Naive B cell (primary cell): Measurements from ENCODE around the gene EIF3A. TPM values are rescaled to one million over a fixed set of nuclear protein-coding genes. Genes with fewer than 3 reads are reported as not detected.

Experiments used
- ATAC-seq, 2 donors: fragments of 150-1000 bp; cut with Tn5 transposase; 2 replicates each; pipeline ENCODE4 v1.10.0; 2021; ENCODE audit warnings: low read depth in 2 of 2, mild to moderate bottlenecking in 2 of 2, moderate library complexity in 2 of 2
- DNase-seq: peaks from one replicate; pipeline ENCODE4 v3.0.0; 2022
- H3K27ac Mint-ChIP-seq, 6 donors: one replicate each; pipeline ENCODE4 v1.8.0; 2020 to 2022; ENCODE audit warnings: mild to moderate bottlenecking in 6 of 6, mixed read lengths in 6 of 6, moderate library complexity in 5 of 6, inconsistent platforms in 2 of 6
- H3K27me3 Mint-ChIP-seq, 3 donors: one replicate each; pipeline ENCODE4 v1.8.0; 2021 to 2022; ENCODE audit warnings: mixed read lengths in 3 of 3, mild to moderate bottlenecking in 1 of 3
- H3K36me3 Mint-ChIP-seq, 2 donors: one replicate each; pipeline ENCODE4 v1.8.0; 2020 to 2022; ENCODE audit warnings: mixed read lengths in 2 of 2, inconsistent platforms in 1 of 2, mild to moderate bottlenecking in 1 of 2
- H3K4me1 Mint-ChIP-seq, 3 donors: one replicate each; pipeline ENCODE4 v1.8.0; 2020 to 2022; ENCODE audit warnings: mixed read lengths in 3 of 3, inconsistent platforms in 1 of 3, mild to moderate bottlenecking in 1 of 3, moderate library complexity in 1 of 3
- H3K4me3 Mint-ChIP-seq, 8 donors: one replicate each; pipeline ENCODE4 v1.8.0; 2020 to 2022; ENCODE audit warnings: mild to moderate bottlenecking in 8 of 8, mixed read lengths in 8 of 8, moderate library complexity in 8 of 8, inconsistent platforms in 2 of 8
- H3K9me3 Mint-ChIP-seq, 7 donors: one replicate each; pipeline ENCODE4 v1.8.0; 2020 to 2022; ENCODE audit warnings: mixed read lengths in 7 of 7, mild to moderate bottlenecking in 5 of 7, inconsistent platforms in 2 of 7, moderate library complexity in 1 of 7
- polyA plus RNA-seq, 6 donors: library from polyadenylated mRNA; unstranded; fragments of 300-500 nt; fragmentation: Illumina TruSeq; gene quantifications; one replicate each; pipeline ENCODE4 v1.2.3, GENCODE V29; 2021; ENCODE audit warnings: low read depth in 6 of 6

EIF3A gene
- polyA plus RNA-seq, 6 donors from 2014 or later: 23.4 to 47.8 (median 32.0) TPM

DNA sequence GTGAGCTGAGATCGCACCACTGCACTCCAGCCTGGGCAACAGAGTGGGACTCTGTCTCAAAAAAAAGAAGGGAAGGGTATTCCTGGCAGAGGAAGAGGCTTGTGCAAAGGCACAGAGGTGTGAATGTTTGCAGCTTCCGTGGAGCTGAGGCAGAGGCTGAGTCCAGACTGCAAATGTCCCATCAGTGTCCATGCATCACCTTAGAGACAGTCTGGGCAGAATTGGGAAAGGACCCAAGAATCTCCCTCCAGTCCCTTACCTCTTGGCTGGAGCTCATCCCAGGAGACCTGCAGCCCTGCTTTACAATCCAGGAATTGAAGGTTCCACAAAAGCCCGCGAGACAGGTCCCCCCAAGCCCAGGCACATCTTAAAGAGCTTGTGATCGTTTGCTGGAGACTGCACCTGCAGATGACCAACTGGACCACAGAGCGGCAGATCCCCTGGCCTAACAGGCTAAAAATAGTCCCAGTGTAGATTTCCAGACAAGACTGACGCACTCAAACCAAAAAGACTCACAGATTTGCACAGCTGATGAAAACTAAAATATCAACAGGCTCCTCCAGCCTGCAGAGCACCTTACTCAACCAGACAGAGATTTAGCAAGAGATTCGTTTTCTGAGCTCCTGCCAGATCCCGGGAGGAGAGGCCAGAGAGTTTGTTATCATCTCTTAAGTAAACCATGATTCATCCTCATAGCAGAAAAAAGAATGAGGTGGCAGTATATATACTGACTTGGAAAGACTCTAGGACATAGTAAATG lies 74.0 kb downstream of the EIF3A start:
- H3K27ac Mint-ChIP-seq: no peak overlapping the region

GRCh38 chr10:119005362-119006043 lies 75.1 kb downstream of the EIF3A start:
- DNase-seq (no peak), ATAC-seq (no peak)
- Mint-ChIP-seq H3K9me3 (peaks cover 0 to 5% (median 3%) of the 10 kb centered on the region in 7 donors), H3K27me3 (peaks cover 24 to 64% (median 57%) of the 10 kb centered on the region in 3 donors), H3K27ac (no peak overlapping the region), H3K4me3 (no peak overlapping the region), H3K4me1 (no peaks in the 10 kb centered on the region), H3K36me3 (peaks cover 0 to 13% of the 10 kb centered on the region in 2 donors)

More for the DNA sequence above, 74.0 kb downstream of the EIF3A start:
- ATAC-seq: no peak
- Mint-ChIP-seq H3K4me1 (no peaks in the 10 kb centered on the region), H3K9me3 (peaks cover 0 to 5% (median 0%) of the 10 kb centered on the region in 7 donors), H3K4me3 (no peak overlapping the region), H3K36me3 (peaks cover 0 to 13% of the 10 kb centered on the region in 2 donors), H3K27me3 (peaks cover 29 to 61% (median 54%) of the 10 kb centered on the region in 3 donors)
- DNase-seq: no peak

- peaks cover 0 to 8% of the 10 kb centered on the region in 2 donors for H3K36me3 Mint-ChIP-seq
- H3K4me1 Mint-ChIP-seq: no peaks in the 10 kb centered on the region
- no peak for DNase-seq
- H3K9me3 Mint-ChIP-seq: peaks cover 0 to 5% (median 2%) of the 10 kb centered on the region in 7 donors
- H3K27me3 Mint-ChIP-seq: peaks cover 23 to 64% (median 61%) of the 10 kb centered on the region in 3 donors
- ATAC-seq: no peak
- H3K4me3 Mint-ChIP-seq: no peak overlapping the region
- H3K27ac Mint-ChIP-seq: no peak overlapping the region
Observed at GRCh38 chr10:119003572-119004289, 76.9 kb downstream of the EIF3A start.

DNA sequence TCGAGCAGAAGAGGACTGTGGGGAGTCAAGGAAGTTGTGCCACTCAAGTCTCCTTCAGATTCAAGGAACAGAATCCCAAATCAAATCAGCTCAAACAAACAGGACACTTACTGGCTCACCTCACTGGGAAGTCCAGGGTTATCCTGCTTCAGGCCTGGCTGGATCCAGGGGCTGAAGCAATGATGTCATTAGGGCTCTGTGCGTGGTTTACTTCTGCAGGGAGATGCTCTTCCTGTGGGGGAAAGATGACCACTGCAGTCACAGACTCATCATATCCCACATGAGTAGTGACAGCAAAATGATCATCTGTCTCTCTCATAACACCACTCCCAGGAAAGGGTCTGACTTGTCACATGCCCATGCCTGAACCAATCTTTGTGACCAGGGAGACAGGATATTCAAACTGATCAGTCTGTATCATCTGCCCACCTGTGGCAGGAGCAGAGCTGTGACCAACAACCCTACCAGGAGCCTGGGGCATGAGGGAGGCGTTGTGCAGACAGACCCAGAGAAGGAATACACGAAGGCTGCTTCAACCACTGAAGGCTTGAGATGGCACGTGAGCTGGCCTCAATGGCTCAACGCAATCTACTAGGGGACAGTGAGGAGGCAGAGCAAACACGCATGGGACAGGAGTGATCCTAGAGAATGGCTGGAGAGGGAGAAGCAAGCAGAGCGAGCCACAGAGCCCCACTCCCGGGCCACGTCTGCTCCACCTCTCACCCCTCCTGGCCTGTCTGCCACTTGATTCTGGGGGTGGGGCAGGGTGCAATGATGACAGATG lies 78.7 kb downstream of the EIF3A start:
- DNase-seq: no peak
- ATAC-seq: no peak
- Mint-ChIP-seq H3K27me3 (peaks cover 15 to 64% (median 59%) of the 10 kb centered on the region in 3 donors), H3K4me1 (no peaks in the 10 kb centered on the region), H3K9me3 (peaks cover 0 to 5% (median 1%) of the 10 kb centered on the region in 7 donors), H3K27ac (peak overlapping the region in 2 of 6 donors; percentile 2 to 28), H3K36me3 (peaks cover 0 to 7% of the 10 kb centered on the region in 2 donors), H3K4me3 (no peak overlapping the region)

- Mint-ChIP-seq H3K4me1 (no peaks in the 10 kb centered on the region), H3K9me3 (peaks cover 0 to 5% (median 1%) of the 10 kb centered on the region in 7 donors), H3K36me3 (peaks cover 0 to 7% of the 10 kb centered on the region in 2 donors), H3K27me3 (peaks cover 14 to 38% (median 37%) of the 10 kb centered on the region in 3 donors), H3K4me3 (no peak overlapping the region), H3K27ac (no peak overlapping the region)
- no peak for ATAC-seq
- no peak for DNase-seq
Observed at GRCh38 chr10:118998183-118998582, 82.4 kb downstream of the EIF3A start.

DNA sequence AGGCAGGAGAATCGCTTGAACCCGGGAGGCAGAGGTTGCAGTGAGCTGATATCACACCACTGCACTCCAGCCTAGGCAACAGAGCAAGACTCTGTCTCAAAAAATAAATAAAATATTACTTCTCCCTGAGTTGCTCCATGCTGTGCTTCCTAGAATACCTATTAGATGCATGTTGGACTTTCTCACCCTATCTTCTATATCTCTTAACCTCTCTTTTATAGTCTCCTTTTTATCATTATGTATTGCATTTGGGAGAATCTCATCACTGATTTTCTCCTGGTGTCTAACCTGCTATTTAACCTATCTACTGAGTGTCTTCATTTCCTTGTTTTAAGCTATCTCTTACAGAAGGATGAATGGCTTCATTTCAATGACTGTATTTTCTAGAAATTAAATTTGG lies 83.2 kb downstream of the EIF3A start:
- DNase-seq (no peak), ATAC-seq (no peak)
- Mint-ChIP-seq H3K36me3 (peaks cover 0 to 7% of the 10 kb centered on the region in 2 donors), H3K4me1 (no peaks in the 10 kb centered on the region), H3K27ac (no peak overlapping the region), H3K4me3 (no peak overlapping the region), H3K9me3 (peaks cover 0 to 5% (median 1%) of the 10 kb centered on the region in 7 donors), H3K27me3 (peaks cover 16 to 43% (median 36%) of the 10 kb centered on the region in 3 donors)

- no peak overlapping the region for H3K4me3 Mint-ChIP-seq
- ATAC-seq (no peak), DNase-seq (no peak)
- H3K9me3 Mint-ChIP-seq: peaks cover 0 to 1% (median 0%) of the 10 kb centered on the region in 7 donors
- no peaks in the 10 kb centered on the region for H3K36me3 Mint-ChIP-seq
- peaks cover 10 to 34% (median 25%) of the 10 kb centered on the region in 3 donors for H3K27me3 Mint-ChIP-seq
- no peaks in the 10 kb centered on the region for H3K4me1 Mint-ChIP-seq
- H3K27ac Mint-ChIP-seq: no peak overlapping the region
Observed at GRCh38 chr10:118995739-118996138, 84.9 kb downstream of the EIF3A start.

GRCh38 chr10:118994321-118994720 lies 86.3 kb downstream of the EIF3A start:
- no peak for ATAC-seq
- Mint-ChIP-seq H3K27ac (no peak overlapping the region), H3K27me3 (peaks cover 10 to 28% (median 16%) of the 10 kb centered on the region in 3 donors), H3K36me3 (no peaks in the 10 kb centered on the region), H3K9me3 (peaks cover 0 to 6% (median 1%) of the 10 kb centered on the region in 7 donors), H3K4me3 (no peak overlapping the region), H3K4me1 (no peaks in the 10 kb centered on the region)
- DNase-seq: no peak

GRCh38 chr10:118993214-118993613 lies 87.4 kb downstream of the EIF3A start:
- Mint-ChIP-seq H3K4me1 (no peaks in the 10 kb centered on the region), H3K9me3 (peaks cover 0 to 13% (median 6%) of the 10 kb centered on the region in 7 donors), H3K27ac (no peak overlapping the region), H3K36me3 (no peaks in the 10 kb centered on the region), H3K27me3 (peaks cover 14 to 24% (median 16%) of the 10 kb centered on the region in 3 donors), H3K4me3 (no peak overlapping the region)
- no peak for ATAC-seq
- DNase-seq: no peak

GRCh38 chr10:118992496-118992895 lies 88.1 kb downstream of the EIF3A start:
- Mint-ChIP-seq H3K27ac (no peak overlapping the region), H3K4me3 (no peak overlapping the region), H3K9me3 (peaks cover 0 to 13% (median 6%) of the 10 kb centered on the region in 7 donors), H3K4me1 (no peaks in the 10 kb centered on the region), H3K36me3 (no peaks in the 10 kb centered on the region), H3K27me3 (peaks cover 10 to 19% (median 14%) of the 10 kb centered on the region in 3 donors)
- DNase-seq (no peak), ATAC-seq (no peak)

DNA sequence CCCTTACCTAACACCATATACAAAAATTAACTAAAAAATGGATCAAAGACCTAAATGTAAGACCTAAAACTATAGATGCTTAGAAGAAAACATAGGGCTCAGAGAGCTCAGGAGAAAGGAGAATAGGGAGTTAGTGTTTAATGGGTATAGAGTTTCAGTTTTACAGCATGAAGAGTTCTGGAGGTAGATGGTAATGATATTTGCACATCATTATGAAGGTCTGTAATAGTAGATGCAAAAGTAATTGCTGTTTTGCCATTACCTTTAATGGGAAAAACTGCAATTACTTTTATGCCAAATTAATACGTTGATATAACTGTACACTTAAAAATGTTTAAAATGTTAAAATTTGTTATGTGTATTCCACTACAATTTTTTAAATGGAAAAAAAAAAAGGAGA lies 90.3 kb downstream of the EIF3A start:
- no peak for DNase-seq
- no peak overlapping the region for H3K4me3 Mint-ChIP-seq
- H3K9me3 Mint-ChIP-seq: peaks cover 4 to 29% (median 13%) of the 10 kb centered on the region in 7 donors
- peaks cover 5 to 19% (median 9%) of the 10 kb centered on the region in 3 donors for H3K27me3 Mint-ChIP-seq
- peaks cover 0 to 6% of the 10 kb centered on the region in 2 donors for H3K36me3 Mint-ChIP-seq
- no peaks in the 10 kb centered on the region for H3K4me1 Mint-ChIP-seq
- H3K27ac Mint-ChIP-seq: no peak overlapping the region
- no peak for ATAC-seq

DNA sequence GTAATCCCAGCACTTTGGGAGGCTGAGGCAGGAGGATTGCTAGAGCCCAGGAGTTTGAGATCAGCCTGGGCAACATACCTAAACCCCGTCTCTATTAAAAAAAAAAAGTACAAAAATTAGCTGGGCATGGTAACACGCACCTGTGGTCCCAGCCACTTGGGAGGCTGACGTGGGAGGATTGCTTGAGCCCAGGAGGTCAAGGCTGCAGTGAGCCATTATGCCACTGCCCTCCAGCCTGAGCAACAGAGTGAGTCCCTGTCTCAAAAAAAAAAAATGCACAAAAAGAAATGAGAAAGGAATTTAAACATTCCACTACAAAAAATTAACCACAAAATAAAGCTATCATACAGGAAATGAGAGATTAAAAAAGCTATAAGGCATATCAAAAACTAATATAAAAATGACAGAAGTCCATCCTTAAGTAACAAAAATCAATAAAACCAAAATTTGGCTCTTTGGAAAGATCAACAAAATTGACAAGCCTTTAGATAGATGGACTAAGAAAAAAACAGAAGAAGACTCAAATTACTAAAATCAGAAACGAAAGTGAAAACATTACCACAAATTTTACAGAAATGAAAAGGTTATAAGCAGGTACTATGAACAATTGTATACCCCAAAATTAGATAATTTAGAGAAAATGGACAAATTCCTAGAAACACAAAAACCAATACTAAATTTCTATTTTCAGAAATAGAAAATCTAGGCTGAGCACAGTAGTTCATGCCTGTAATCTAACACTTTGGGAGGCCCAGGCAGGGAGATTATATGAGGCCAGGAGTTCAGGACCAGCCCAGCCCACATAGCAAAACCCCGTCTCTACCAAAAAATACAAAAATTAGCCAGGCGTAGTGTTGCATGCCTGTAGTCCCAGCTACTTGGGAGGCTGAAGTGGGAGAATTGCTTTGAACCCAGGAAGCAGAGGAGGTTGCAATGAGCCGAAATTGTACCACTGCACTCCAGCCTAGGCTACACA lies 93.5 kb downstream of the EIF3A start:
- Mint-ChIP-seq H3K27me3 (peaks cover 4 to 32% (median 14%) of the 10 kb centered on the region in 3 donors), H3K4me3 (peak overlapping the region in 1 of 8 donors; percentile 10)
- no peak for ATAC-seq

More for the DNA sequence above, 93.5 kb downstream of the EIF3A start:
- H3K27ac Mint-ChIP-seq: no peak overlapping the region
- no peak for DNase-seq
- peaks cover 10 to 43% (median 30%) of the 10 kb centered on the region in 7 donors for H3K9me3 Mint-ChIP-seq
- no peaks in the 10 kb centered on the region for H3K4me1 Mint-ChIP-seq
- peaks cover 0 to 19% of the 10 kb centered on the region in 2 donors for H3K36me3 Mint-ChIP-seq
